Ectodermal cell (in vitro differentiated cells): ENCODE data around the gene TBC1D22A.

ENCODE experiments used
- H3K27ac ChIP-seq: 2 replicates; pipeline ENCODE4 v1.7.0; 2013; ENCODE audit warnings: mild to moderate bottlenecking, low read depth, low read length; ENCODE audit not compliant: insufficient read depth, poor library complexity, severe bottlenecking
- H3K27me3 ChIP-seq: 2 replicates; pipeline ENCODE4 v1.7.0; 2013; ENCODE audit warnings: mild to moderate bottlenecking, low read length; ENCODE audit not compliant: insufficient read depth, control insufficient read depth, poor library complexity, severe bottlenecking
- H3K36me3 ChIP-seq: one replicate; pipeline ENCODE4 v1.7.0; 2013; ENCODE audit warnings: low read length; ENCODE audit not compliant: control insufficient read depth, insufficient read depth
- H3K4me1 ChIP-seq: one replicate; pipeline ENCODE4 v1.7.0; 2013; ENCODE audit warnings: low read length; ENCODE audit not compliant: control insufficient read depth, insufficient read depth
- H3K4me3 ChIP-seq: 2 replicates; pipeline ENCODE4 v1.7.0; 2013; ENCODE audit warnings: low read depth, low read length, control low read depth; ENCODE audit not compliant: insufficient read depth
- H3K9me3 ChIP-seq: 2 replicates; pipeline ENCODE4 v1.7.0; 2013; ENCODE audit warnings: mild to moderate bottlenecking, low read length, moderate library complexity; ENCODE audit not compliant: control insufficient read depth
- WGBS, 2 experiments: methylation state at CpG; one replicate each; pipeline ENCODE4 v1.1.7; 2013; ENCODE audit warnings: missing lambda C conversion rate in 2 of 2; 5-methylcytosine and 5-hydroxymethylcytosine counted together

The TBC1D22A gene

GRCh38 chr22:46794067-46794466 is 31.6 kb downstream of the TBC1D22A start:
- Histone ChIP-seq H3K4me3 (no peak overlapping the region), H3K27me3 (no peaks in the 10 kb centered on the region), H3K9me3 (no peaks in the 10 kb centered on the region), H3K27ac (no peak overlapping the region), H3K36me3 (no peaks in the 10 kb centered on the region), H3K4me1 (no peaks in the 10 kb centered on the region)
- WGBS, 2 experiments: 96% methylated on average over 12 of the region's 12 CpGs

GRCh38 chr22:46794491-46794890 is 32.0 kb downstream of the TBC1D22A start:
- no peak overlapping the region for H3K27ac ChIP-seq
- whole genome bisulfite sequencing, 2 experiments: 95% methylated on average over 12 of the region's 12 CpGs

DNA sequence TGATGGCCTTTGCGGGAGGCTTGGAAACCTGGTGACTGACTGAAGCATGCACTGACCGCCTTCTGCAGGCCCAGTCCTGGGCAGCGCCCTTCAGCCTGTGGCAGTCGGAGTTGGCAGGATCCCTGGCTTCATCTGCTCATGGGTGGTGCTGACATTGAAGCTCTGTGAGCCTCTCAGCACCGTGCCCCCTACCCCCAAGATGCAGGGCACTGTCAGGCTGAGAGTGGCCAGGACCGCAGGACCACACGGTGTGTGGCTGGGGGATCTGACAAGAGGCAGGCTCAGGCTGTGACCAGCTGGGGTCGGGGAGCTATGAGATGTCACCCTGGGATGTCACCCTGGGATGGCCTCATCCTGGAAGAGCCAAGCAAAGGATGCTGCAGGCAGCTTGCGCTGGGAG is 32.7 kb downstream of the TBC1D22A start:
- no peaks in the 10 kb centered on the region for H3K4me1 ChIP-seq
- H3K27ac ChIP-seq: no peak overlapping the region
- H3K4me3 ChIP-seq: no peak overlapping the region
- no peaks in the 10 kb centered on the region for H3K36me3 ChIP-seq
- no peaks in the 10 kb centered on the region for H3K9me3 ChIP-seq
- 95 to 96% methylated on average over 9 of the region's 9 CpGs for WGBS, 2 experiments
- H3K27me3 ChIP-seq: no peaks in the 10 kb centered on the region

More at GRCh38 chr22:46794491-46794890, 32.0 kb downstream of the TBC1D22A start:
- H3K4me3 ChIP-seq: no peak overlapping the region
- H3K4me1 ChIP-seq: no peaks in the 10 kb centered on the region
- no peaks in the 10 kb centered on the region for H3K27me3 ChIP-seq
- no peaks in the 10 kb centered on the region for H3K36me3 ChIP-seq
- no peaks in the 10 kb centered on the region for H3K9me3 ChIP-seq

GRCh38 chr22:46795845-46796565 is 33.6 kb downstream of the TBC1D22A start:
- H3K27ac ChIP-seq: no peak overlapping the region
- H3K36me3 ChIP-seq: no peaks in the 10 kb centered on the region
- H3K27me3 ChIP-seq: no peaks in the 10 kb centered on the region
- WGBS, 2 experiments: 88 to 89% methylated on average over 12 to 15 of the region's 15 CpGs
- H3K4me1 ChIP-seq: no peaks in the 10 kb centered on the region
- no peaks in the 10 kb centered on the region for H3K9me3 ChIP-seq
- H3K4me3 ChIP-seq: no peak overlapping the region

- Histone ChIP-seq H3K9me3 (no peaks in the 10 kb centered on the region), H3K27me3 (no peaks in the 10 kb centered on the region), H3K27ac (no peak overlapping the region), H3K4me3 (no peak overlapping the region), H3K4me1 (no peaks in the 10 kb centered on the region), H3K36me3 (no peaks in the 10 kb centered on the region)
- 87 to 89% methylated on average over 17 of the region's 17 CpGs for WGBS, 2 experiments
Measured at GRCh38 chr22:46796566-46797195, 34.2 kb downstream of the TBC1D22A start.

- H3K9me3 ChIP-seq: no peaks in the 10 kb centered on the region
- H3K4me3 ChIP-seq: no peak overlapping the region
- no peaks in the 10 kb centered on the region for H3K36me3 ChIP-seq
- no peaks in the 10 kb centered on the region for H3K4me1 ChIP-seq
- no peak overlapping the region for H3K27ac ChIP-seq
- WGBS, 2 experiments: 88% methylated on average over 17 of the region's 17 CpGs
- no peaks in the 10 kb centered on the region for H3K27me3 ChIP-seq
Measured at GRCh38 chr22:46797355-46797754, 34.9 kb downstream of the TBC1D22A start.

DNA sequence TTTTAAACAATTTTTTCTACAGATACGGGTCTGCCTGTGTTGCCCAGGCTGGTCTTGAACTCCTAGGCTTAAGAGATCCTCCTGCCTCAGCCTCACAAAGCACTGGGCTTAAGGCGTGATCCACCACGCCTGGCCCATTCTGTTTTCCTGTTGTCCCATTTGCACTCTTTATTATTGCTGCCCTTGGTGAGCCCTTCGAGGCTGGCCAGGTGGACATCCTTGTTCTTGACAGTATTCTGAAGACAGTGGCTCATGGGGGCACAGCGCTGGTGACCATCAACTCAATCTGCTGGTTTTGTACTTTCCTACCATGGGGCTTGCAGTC is 35.6 kb downstream of the TBC1D22A start:
- Histone ChIP-seq H3K4me1 (no peaks in the 10 kb centered on the region), H3K9me3 (no peaks in the 10 kb centered on the region), H3K27me3 (no peaks in the 10 kb centered on the region), H3K36me3 (no peaks in the 10 kb centered on the region), H3K4me3 (no peak overlapping the region), H3K27ac (no peak overlapping the region)
- WGBS, 2 experiments: 93 to 96% methylated on average over 5 of the region's 5 CpGs

DNA sequence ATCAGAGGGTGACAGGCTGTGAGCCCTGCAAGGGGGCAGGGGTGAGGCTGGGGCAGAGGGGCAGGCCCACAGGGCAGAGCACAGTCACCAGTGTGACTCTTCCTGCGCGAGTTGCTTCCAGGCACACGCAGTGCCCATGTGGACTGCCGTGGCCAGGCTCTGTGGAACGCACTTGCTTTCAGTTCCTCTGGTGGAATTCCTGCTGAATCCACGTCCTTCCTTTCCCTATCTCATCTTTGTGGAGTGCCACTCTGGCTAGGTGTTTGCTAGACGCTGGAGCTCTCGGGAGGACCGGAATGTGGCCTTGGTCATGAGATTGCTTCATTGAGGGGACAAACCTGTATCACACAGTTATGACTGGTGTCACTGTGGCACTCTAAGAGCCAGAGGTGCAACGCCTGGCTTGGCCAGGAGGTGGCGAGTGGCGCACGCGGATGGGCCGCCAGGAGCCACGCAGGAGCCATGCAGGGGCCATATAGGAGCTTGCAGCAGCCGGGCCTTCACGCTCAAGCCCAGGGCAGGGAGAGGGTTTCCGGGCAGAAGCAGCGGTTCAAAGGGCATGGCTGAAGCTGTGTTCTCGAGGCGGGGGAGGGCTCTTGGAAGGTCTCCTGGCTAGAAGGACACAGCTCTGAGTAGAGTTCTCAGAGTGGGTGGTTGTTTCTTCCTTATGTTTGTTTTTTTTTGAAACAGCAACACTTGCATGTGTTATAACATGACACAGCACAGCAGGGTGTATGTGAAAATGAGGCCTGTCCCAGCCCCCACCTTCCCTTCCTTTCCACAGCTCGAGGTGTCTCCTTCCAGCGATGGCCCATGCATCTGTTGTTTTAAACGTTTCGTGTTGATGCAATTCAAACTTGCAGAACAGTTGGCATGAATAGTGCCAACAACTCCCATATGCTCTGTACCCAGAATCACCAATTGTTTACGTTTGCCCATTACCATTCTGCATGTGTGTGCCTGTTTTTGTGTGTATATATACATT is 36.2 kb downstream of the TBC1D22A start:
- Histone ChIP-seq H3K4me1 (no peaks in the 10 kb centered on the region), H3K4me3 (no peak overlapping the region), H3K36me3 (no peaks in the 10 kb centered on the region), H3K9me3 (no peaks in the 10 kb centered on the region), H3K27ac (no peak overlapping the region), H3K27me3 (no peaks in the 10 kb centered on the region)
- WGBS, 2 experiments: 46 to 48% methylated on average over 25 to 27 of the region's 27 CpGs

DNA sequence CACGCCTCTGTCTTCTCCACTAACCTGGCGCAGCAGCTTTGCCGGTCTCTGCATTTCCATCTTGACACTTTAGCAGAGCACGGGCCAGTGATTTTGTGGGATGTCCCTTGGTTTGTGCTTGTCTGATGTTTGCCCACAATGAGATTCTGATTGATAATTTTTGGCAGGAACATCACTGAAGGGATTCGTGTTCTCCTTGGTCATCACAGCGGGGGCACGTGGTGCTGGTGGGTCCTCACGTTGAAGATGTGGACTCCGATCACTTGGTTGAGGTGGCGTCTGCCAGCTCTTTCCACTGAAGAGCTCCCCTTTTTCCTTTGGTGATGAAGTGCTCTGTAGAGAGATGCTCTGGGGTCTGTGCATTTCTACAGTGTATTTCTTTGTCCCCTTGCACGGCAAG is 37.2 kb downstream of the TBC1D22A start:
- 87 to 88% methylated on average over 11 of the region's 11 CpGs for WGBS, 2 experiments
- Histone ChIP-seq H3K4me3 (no peak overlapping the region), H3K27me3 (no peaks in the 10 kb centered on the region), H3K27ac (no peak overlapping the region), H3K4me1 (no peaks in the 10 kb centered on the region), H3K9me3 (no peaks in the 10 kb centered on the region), H3K36me3 (no peaks in the 10 kb centered on the region)
